Endothelial cell of umbilical vein (primary cell): Measurements from ENCODE around the gene ZSCAN5A. TPM values are rescaled to one million over a fixed set of nuclear protein-coding genes. Genes with fewer than 3 reads are reported as not detected.

Experiments
- BruUV-seq: library from RNA; stranded (reverse); fragments of 400-500 nt; replicated peaks from 2 replicates; lab custom pipeline; 2021; lab: Mats Ljungman, UMichigan
- CTCF ChIA-PET: fragments of 300-600, 350-600 bp; sonication (Branson Sonifier 250); formaldehyde crosslinking; loops from one replicate; lab custom pipeline; 2021; ENCODE audit warnings: antibody characterized with exemption, inconsistent platforms; lab: Charles Lee
- POLR2A ChIA-PET: fragments of 300-600, 350-600 bp; sonication (Branson Sonifier 250); formaldehyde crosslinking; loops from one replicate; lab custom pipeline; 2021; ENCODE audit warnings: antibody characterized with exemption, inconsistent platforms; lab: Charles Lee
- DNase-seq: peaks from one replicate; pipeline ENCODE4 v3.0.0-alpha.2; 2011; ENCODE audit warnings: low read depth, low spot score
- FAIRE-seq: peaks from 2 replicates; lab custom pipeline; 2011; peaks lifted over from hg19 to GRCh38; lab: Jason Lieb, UNC
- H2AFZ ChIP-seq: 2 replicates; pipeline ENCODE4 v1.6.0; 2012; ENCODE audit warnings: low read depth, low read length, control low read depth, inconsistent platforms
- H3K27ac ChIP-seq: 2 replicates; pipeline ENCODE4 v1.5.1; 2011; ENCODE audit warnings: low read depth, mild to moderate bottlenecking, control low read depth, low read length, moderate library complexity; ENCODE audit not compliant: insufficient read depth
- H3K27me3 ChIP-seq, 2 experiments: 2 replicates each; pipeline versions ENCODE4 v1.6.0 to v1.6.1; 2011; ENCODE audit warnings: low read length in 2 of 2, mixed read lengths in 1 of 2; ENCODE audit not compliant: control insufficient read depth in 2 of 2, insufficient read depth in 2 of 2
- H3K36me3 ChIP-seq, 2 experiments: 2 replicates in 1 of 2; 3 replicates in 1 of 2; pipeline ENCODE4 v1.5.1; 2011; ENCODE audit warnings: low read length in 2 of 2, mild to moderate bottlenecking in 1 of 2, moderate library complexity in 1 of 2; ENCODE audit not compliant: control insufficient read depth in 2 of 2, insufficient read depth in 2 of 2; ENCODE audit errors: extremely low read depth in 1 of 2
- H3K4me1 ChIP-seq: 3 replicates; pipeline ENCODE4 v1.5.1; 2011; ENCODE audit warnings: mild to moderate bottlenecking, low read length; ENCODE audit not compliant: control insufficient read depth, insufficient read depth; ENCODE audit errors: extremely low read depth
- H3K4me2 ChIP-seq: 2 replicates; pipeline ENCODE4 v1.6.1; 2011; ENCODE audit warnings: low read length, control low read depth, mixed read lengths; ENCODE audit not compliant: insufficient read depth
- H3K4me3 ChIP-seq, 3 experiments: fragments of 200-600 bp in 1 of 3; sonication (generic), shearing (Covaris generic) in 1 of 3; replicated peaks in 1 of 3; 2 replicates each; pipeline ENCODE4 v1.5.1; 2011 to 2016; ENCODE audit warnings: control low read depth in 3 of 3, low read length in 3 of 3, mild to moderate bottlenecking in 2 of 3, inconsistent platforms in 1 of 3, low read depth in 1 of 3, moderate library complexity in 1 of 3; ENCODE audit not compliant: insufficient read depth in 1 of 3
- H3K79me2 ChIP-seq: 2 replicates; pipeline ENCODE4 v1.6.0; 2012; ENCODE audit warnings: low read length, inconsistent platforms; ENCODE audit not compliant: control insufficient read depth, insufficient read depth
- H3K9ac ChIP-seq: replicated peaks from 2 replicates; pipeline ENCODE3; 2011; ENCODE audit warnings: low read length, control low read depth; ENCODE audit not compliant: insufficient read depth; ENCODE audit errors: extremely low read depth
- H3K9me1 ChIP-seq: replicated peaks from 3 replicates; pipeline ENCODE4 v1.6.0; 2011; ENCODE audit warnings: mild to moderate bottlenecking, low read length; ENCODE audit not compliant: control insufficient read depth, insufficient read depth; ENCODE audit errors: extremely low read depth
- H3K9me3 ChIP-seq: replicated peaks from 2 replicates; pipeline ENCODE4 v1.5.1; 2012; ENCODE audit warnings: low read length, inconsistent platforms; ENCODE audit not compliant: control insufficient read depth, insufficient read depth
- H4K20me1 ChIP-seq: replicated peaks from 2 replicates; pipeline ENCODE3; 2011; ENCODE audit warnings: mild to moderate bottlenecking, low read length; ENCODE audit not compliant: control insufficient read depth, insufficient read depth; ENCODE audit errors: extremely low read depth
- EZH2 ChIP-seq: IDR thresholded peaks from 2 replicates; pipeline ENCODE4 v1.6.1; 2012; ENCODE audit warnings: borderline replicate concordance, low read depth, mild to moderate bottlenecking, moderate library complexity, low read length, inconsistent platforms; ENCODE audit not compliant: severe bottlenecking
- FOS ChIP-seq: IDR thresholded peaks from 2 replicates; pipeline ENCODE4 v1.6.1; 2011; ENCODE audit warnings: mild to moderate bottlenecking, low read length, moderate library complexity, borderline replicate concordance; ENCODE audit not compliant: insufficient read depth
- GATA2 ChIP-seq: IDR thresholded peaks from 2 replicates; pipeline ENCODE4 v1.7.0; 2011; ENCODE audit warnings: low read depth, mild to moderate bottlenecking, moderate library complexity, mixed read lengths, low read length; ENCODE audit not compliant: insufficient read length, insufficient read depth
- MAX ChIP-seq: IDR thresholded peaks from 2 replicates; pipeline ENCODE4 v1.6.1; 2011; ENCODE audit not compliant: insufficient read depth, insufficient read length
- POLR2A ChIP-seq: IDR thresholded peaks from 2 replicates; pipeline ENCODE4 v1.6.1; 2012; ENCODE audit warnings: low read depth, mild to moderate bottlenecking, control low read depth, low read length
- POLR2AphosphoS5 ChIP-seq: IDR thresholded peaks from 2 replicates; pipeline ENCODE4 v1.6.1; 2012; ENCODE audit warnings: low read depth, mild to moderate bottlenecking, control low read depth, low read length, moderate library complexity; ENCODE audit not compliant: insufficient read depth
- dilution Hi-C: fragments of 300-500 bp; cut with MboI; formaldehyde crosslinking; loops from one replicate; pipeline ENCODE4 v1.15.0; 2019; ENCODE audit warnings: low sequenced_read_pairs; ENCODE audit not compliant: extremely low pct_ligation_motif_present
- intact Hi-C: fragments of 100-400 bp; cut with micrococcal nuclease; formaldehyde crosslinking; loops from one replicate; pipeline ENCODE4 v1.10.0; 2022
- polyA plus RNA-seq, 4 experiments: library from polyadenylated mRNA; depleted of rRNA in 3 of 4; stranded (reverse) in 3 of 4; unstranded in 1 of 4; fragments of >200 nt; gene quantifications; 2 replicates each; pipeline versions ENCODE4 v1.2.1 to v1.2.3, GENCODE V29; 2011 to 2012; ENCODE audit warnings: missing spikeins in 1 of 4
- total RNA-seq: library from RNA; stranded (reverse); gene quantifications from 2 replicates; pipeline ENCODE4 v1.2.3, GENCODE V29; 2021

Gene ZSCAN5A
- total and polyA plus RNA-seq, 2 donors (not counting 3 experiments of a cell fraction or from before 2014, with no cell fraction given): 5.1 to 12.2 TPM

DNA sequence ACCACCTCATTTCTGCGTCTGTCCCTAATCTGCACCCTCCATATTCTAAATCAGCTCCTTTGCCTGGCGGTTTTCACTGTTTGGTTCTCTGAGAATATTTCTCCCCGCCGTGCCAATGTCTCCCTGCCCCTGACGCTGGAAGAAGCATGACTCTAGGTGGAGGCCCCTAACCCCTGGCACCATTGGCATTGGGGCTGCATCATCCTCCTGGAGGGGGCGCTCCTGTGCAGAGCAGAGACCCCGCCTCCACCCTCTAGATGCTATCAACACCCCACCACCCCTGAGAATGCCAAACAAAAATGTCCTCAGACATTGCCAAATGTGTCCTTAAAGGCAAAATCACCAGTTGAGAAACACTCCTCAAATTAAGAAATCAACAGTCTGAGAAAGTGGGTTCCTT lies 123.5 kb downstream of the ZSCAN5A start:
- Histone ChIP-seq H3K4me1 (no peaks in the 10 kb centered on the region), H3K27ac (no peak overlapping the region), H3K79me2 (no peaks in the 10 kb centered on the region), H3K27me3 (no peaks in the 10 kb centered on the region), H3K9ac (no peak overlapping the region), H3K36me3 (no peaks in the 10 kb centered on the region), H3K9me1 (no peaks in the 10 kb centered on the region), H3K4me2 (no peak overlapping the region), H3K4me3 (no peak overlapping the region), H3K9me3 (no peaks in the 10 kb centered on the region), H2AFZ (no peak overlapping the region), H4K20me1 (no peaks in the 10 kb centered on the region)
- DNase-seq: no peak
- POLR2A ChIA-PET: no interaction called here
- intact Hi-C loops (no loop called here), dilution Hi-C loops (no loop called here)
- BruUV-seq: no TSS peak
- FAIRE-seq: no peak
- TF ChIP-seq POLR2A: no peak
- no peak for TF ChIP-seq GATA2
- no peak for TF ChIP-seq FOS
- no peak for TF ChIP-seq POLR2AphosphoS5
- CTCF ChIA-PET: no interaction called here

DNA sequence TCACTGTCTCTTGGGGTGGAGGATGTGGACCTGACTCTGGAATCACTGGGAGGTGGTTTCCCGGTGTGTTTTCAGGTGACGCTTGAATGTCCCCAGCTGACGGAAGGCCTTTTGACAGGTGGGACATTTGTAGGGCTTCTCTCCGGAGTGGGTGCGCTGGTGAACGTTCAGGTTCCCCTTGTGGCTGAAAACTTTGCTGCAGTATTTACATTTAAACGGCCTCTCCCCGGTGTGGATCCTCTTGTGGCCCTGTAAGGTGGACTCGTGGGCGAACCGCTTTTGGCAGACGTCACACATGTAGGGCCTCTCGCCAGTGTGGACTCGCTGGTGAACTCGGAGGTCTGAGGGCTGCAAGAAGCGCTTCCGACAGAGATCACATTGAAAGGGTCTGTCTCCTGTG lies 124.9 kb downstream of the ZSCAN5A start:
- dilution Hi-C loops: no loop called here
- no peak overlapping the region for H3K9ac ChIP-seq
- intact Hi-C loops: no loop called here
- DNase-seq: no peak
- no peak overlapping the region for H2AFZ ChIP-seq
- no peaks in the 10 kb centered on the region for H3K9me1 ChIP-seq
- H3K27me3 ChIP-seq: no peaks in the 10 kb centered on the region
- TF ChIP-seq GATA2 (no peak), MAX (no peak), POLR2A (no peak), EZH2 (no peak)
- no peaks in the 10 kb centered on the region for H3K9me3 ChIP-seq
- no peaks in the 10 kb centered on the region for H3K4me1 ChIP-seq
- no peak overlapping the region for H3K4me2 ChIP-seq
- ChIA-PET CTCF (interaction anchor here (0.5 kb wide), 1 partner anchor 82 kb away, joined by 3 read pairs; no protein-coding TSS in a partner anchor), POLR2A (no interaction called here)
- no peaks in the 10 kb centered on the region for H4K20me1 ChIP-seq
- no peaks in the 10 kb centered on the region for H3K36me3 ChIP-seq
- FAIRE-seq: no peak
- no peak overlapping the region for H3K4me3 ChIP-seq
- H3K27ac ChIP-seq: no peak overlapping the region
- no peaks in the 10 kb centered on the region for H3K79me2 ChIP-seq
- BruUV-seq: no TSS peak
